Gastroesophageal sphincter (tissue), 3 donors: ENCODE results near the gene ZNRF3.

Experiments used
- EP300 ChIP-seq: sonication (generic); formaldehyde crosslinking; IDR thresholded peaks from one replicate; pipeline ENCODE4 v1.6.1; 2017; ENCODE audit warnings: antibody characterized with exemption, mild to moderate bottlenecking
- POLR2A ChIP-seq, 2 donors: fragments of 450-650 bp; IDR thresholded peaks; one replicate each; pipeline ENCODE4 v1.6.1; 2017; ENCODE audit warnings: antibody characterized with exemption in 2 of 2, mild to moderate bottlenecking in 2 of 2, moderate library complexity in 1 of 2
- POLR2AphosphoS5 ChIP-seq: sonication (generic); formaldehyde crosslinking; IDR thresholded peaks from one replicate; pipeline ENCODE4 v1.6.1; 2017; ENCODE audit warnings: antibody characterized with exemption
- TF ChIP-seq, protein P1 (sequence below), 4 experiments: fragments of 200-600 bp in 2 of 4; fragments of 450-650 bp in 2 of 4; sonication (generic) in 1 of 4; IDR thresholded peaks; one replicate each; pipeline ENCODE4 v1.5.1; 2017 to 2019; ENCODE audit warnings: antibody characterized with exemption in 4 of 4, mild to moderate bottlenecking in 2 of 4, moderate library complexity in 2 of 4

DNA sequence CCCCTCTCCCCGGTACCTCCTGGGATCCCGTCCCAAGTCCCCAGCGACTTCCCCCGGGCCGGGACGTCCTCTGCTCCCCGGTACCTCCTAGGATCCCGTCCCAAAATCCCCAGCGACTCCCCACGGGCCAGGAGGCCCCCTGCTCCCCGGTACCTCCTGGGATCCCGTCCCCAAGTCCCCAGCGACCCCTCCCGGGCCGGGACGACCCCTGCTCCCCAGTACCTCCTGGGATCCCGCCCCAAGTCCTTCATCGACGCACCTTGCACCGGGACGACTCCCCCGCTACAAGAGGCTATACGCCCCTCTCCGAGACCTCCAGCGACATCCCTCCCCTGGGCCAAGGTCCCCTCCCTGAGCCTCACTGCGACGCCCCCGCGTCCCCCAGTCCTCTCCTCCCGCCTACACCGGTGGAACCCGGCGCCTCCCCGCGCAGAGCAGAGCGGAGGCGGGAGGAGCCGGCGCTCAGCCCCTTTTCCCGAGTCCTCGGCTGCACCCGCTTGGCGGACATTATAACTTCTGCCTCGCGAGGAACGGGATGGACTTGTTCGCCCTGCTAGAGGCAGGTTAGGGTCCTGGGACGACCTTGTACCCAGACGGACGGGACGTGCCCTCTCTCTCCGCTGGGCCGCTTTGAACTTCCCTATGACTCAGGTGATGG, 190.4 kb downstream of the ZNRF3 start:
- TF ChIP-seq, protein P1, sequence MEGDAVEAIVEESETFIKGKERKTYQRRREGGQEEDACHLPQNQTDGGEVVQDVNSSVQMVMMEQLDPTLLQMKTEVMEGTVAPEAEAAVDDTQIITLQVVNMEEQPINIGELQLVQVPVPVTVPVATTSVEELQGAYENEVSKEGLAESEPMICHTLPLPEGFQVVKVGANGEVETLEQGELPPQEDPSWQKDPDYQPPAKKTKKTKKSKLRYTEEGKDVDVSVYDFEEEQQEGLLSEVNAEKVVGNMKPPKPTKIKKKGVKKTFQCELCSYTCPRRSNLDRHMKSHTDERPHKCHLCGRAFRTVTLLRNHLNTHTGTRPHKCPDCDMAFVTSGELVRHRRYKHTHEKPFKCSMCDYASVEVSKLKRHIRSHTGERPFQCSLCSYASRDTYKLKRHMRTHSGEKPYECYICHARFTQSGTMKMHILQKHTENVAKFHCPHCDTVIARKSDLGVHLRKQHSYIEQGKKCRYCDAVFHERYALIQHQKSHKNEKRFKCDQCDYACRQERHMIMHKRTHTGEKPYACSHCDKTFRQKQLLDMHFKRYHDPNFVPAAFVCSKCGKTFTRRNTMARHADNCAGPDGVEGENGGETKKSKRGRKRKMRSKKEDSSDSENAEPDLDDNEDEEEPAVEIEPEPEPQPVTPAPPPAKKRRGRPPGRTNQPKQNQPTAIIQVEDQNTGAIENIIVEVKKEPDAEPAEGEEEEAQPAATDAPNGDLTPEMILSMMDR (IDR thresholded peaks at IDR 0.05), result no peak
- TF ChIP-seq POLR2A (IDR thresholded peaks at IDR 0.05), result no peak
- no peak for TF ChIP-seq POLR2AphosphoS5
- no peak for TF ChIP-seq EP300
